PC-3 (cell line): Measurements from ENCODE around the gene MYMK. TPM values are rescaled to one million over a fixed set of nuclear protein-coding genes. Genes with fewer than 3 reads are reported as not detected.
A peak's percentile ranks its signal among the peaks of the same experiment; 100 is the strongest.

Source experiments
- ATAC-seq: fragments of 200-7000 bp; cut with Tn5 transposase; 2 replicates; pipeline ENCODE4 v1.9.1; 2020; ENCODE audit warnings: mild to moderate bottlenecking, moderate library complexity
- BruUV-seq: library from RNA; stranded (reverse); fragments of 400-500 nt; replicated peaks from 2 replicates; lab custom pipeline; 2021; lab: Mats Ljungman, UMichigan
- CTCF ChIA-PET: fragments of 300-600 bp; sonication (Branson Sonifier 250); formaldehyde crosslinking; loops from one replicate; lab custom pipeline; 2022; ENCODE audit warnings: antibody characterized with exemption; lab: Charles Lee
- POLR2A ChIA-PET: fragments of 300-600 bp; sonication (Branson Sonifier 250); formaldehyde crosslinking; loops from one replicate; lab custom pipeline; 2022; ENCODE audit warnings: antibody characterized with exemption; ENCODE audit not compliant: unreplicated experiment; lab: Charles Lee
- DNase-seq: peaks from one replicate; pipeline ENCODE4 v3.0.0-alpha.2; 2015
- H2AFZ ChIP-seq: fragments of 300-600 bp; sonication (generic); 2 replicates; pipeline ENCODE4 v1.6.0; 2016; ENCODE audit warnings: antibody characterized with exemption, low read length
- H3F3A ChIP-seq: fragments of 300-600 bp; sonication (generic); one replicate; pipeline ENCODE4 v1.6.0; 2017; ENCODE audit warnings: antibody characterized with exemption, low read length, control low read depth, mild to moderate bottlenecking; ENCODE audit not compliant: unreplicated experiment
- H3K27ac ChIP-seq: fragments of 300-600 bp; sonication (generic); 2 replicates; pipeline ENCODE4 v1.5.1; 2016; ENCODE audit warnings: mild to moderate bottlenecking, low read length
- H3K27me3 ChIP-seq: fragments of 300-600 bp; sonication (generic); 2 replicates; pipeline ENCODE4 v1.6.1; 2016; ENCODE audit warnings: low read length, mixed read lengths
- H3K36me3 ChIP-seq: fragments of 300-600 bp; sonication (generic); 2 replicates; pipeline ENCODE4 v1.6.1; 2016; ENCODE audit warnings: low read depth, mixed run types, low read length, mixed read lengths
- H3K4me1 ChIP-seq: fragments of 300-600 bp; sonication (generic); 2 replicates; pipeline ENCODE4 v1.5.1; 2016; ENCODE audit warnings: low read length; ENCODE audit not compliant: insufficient read depth
- H3K4me2 ChIP-seq: fragments of 300-600 bp; sonication (generic); 2 replicates; pipeline ENCODE4 v1.6.0; 2016; ENCODE audit warnings: low read length
- H3K4me3 ChIP-seq: fragments of 300-600 bp; sonication (generic); 2 replicates; pipeline ENCODE4 v1.5.1; 2016; ENCODE audit warnings: mild to moderate bottlenecking, low read length, mixed read lengths
- H3K79me2 ChIP-seq: fragments of 300-600 bp; sonication (generic); 2 replicates; pipeline ENCODE4 v1.6.1; 2017; ENCODE audit warnings: low read length, mixed read lengths
- H3K9ac ChIP-seq: fragments of 300-600 bp; sonication (generic); 2 replicates; pipeline ENCODE4 v1.6.0; 2016; ENCODE audit warnings: mild to moderate bottlenecking, low read length
- H3K9me2 ChIP-seq: fragments of 300-600 bp; sonication (generic); replicated peaks from 2 replicates; pipeline ENCODE4 v1.6.1; 2016; ENCODE audit warnings: mixed run types, low read length, mixed read lengths
- H3K9me3 ChIP-seq: fragments of 300-600 bp; sonication (generic); 2 replicates; pipeline ENCODE4 v1.6.1; 2016; ENCODE audit warnings: low read length, mixed read lengths
- H4K20me1 ChIP-seq: fragments of 300-600 bp; sonication (generic); 2 replicates; pipeline ENCODE4 v1.6.1; 2016; ENCODE audit warnings: low read length, mixed read lengths
- EZH2 ChIP-seq: fragments of 300-600 bp; sonication (generic); IDR thresholded peaks from one replicate; pipeline ENCODE4 v1.6.1; 2017; ENCODE audit warnings: antibody characterized with exemption, mild to moderate bottlenecking, low read length; ENCODE audit not compliant: unreplicated experiment
- EZH2phosphoT487 ChIP-seq: fragments of 300-600 bp; sonication (generic); IDR thresholded peaks from 2 replicates; pipeline ENCODE4 v1.6.1; 2018; ENCODE audit warnings: mild to moderate bottlenecking, antibody characterized with exemption, low read length, borderline replicate concordance
- intact Hi-C: fragments of 100-400 bp; cut with micrococcal nuclease; formaldehyde crosslinking; loops from 2 replicates; pipeline ENCODE4 v1.9.0; 2023
- total RNA-seq: library from RNA; depleted of rRNA; stranded (reverse); fragments of >200 nt; gene quantifications from 2 replicates; pipeline ENCODE4 v1.2.3, GENCODE V29; 2014
- TF ChIP-seq, protein P1 (sequence below): fragments of 300-600 bp; sonication (generic); conservative IDR thresholded peaks from 2 replicates; pipeline ENCODE4 v1.5.1; 2017; ENCODE audit warnings: antibody characterized with exemption, low read depth, mild to moderate bottlenecking, low read length

Gene MYMK
- total RNA-seq, 1 experiment from 2014 or later, result not detected

DNA sequence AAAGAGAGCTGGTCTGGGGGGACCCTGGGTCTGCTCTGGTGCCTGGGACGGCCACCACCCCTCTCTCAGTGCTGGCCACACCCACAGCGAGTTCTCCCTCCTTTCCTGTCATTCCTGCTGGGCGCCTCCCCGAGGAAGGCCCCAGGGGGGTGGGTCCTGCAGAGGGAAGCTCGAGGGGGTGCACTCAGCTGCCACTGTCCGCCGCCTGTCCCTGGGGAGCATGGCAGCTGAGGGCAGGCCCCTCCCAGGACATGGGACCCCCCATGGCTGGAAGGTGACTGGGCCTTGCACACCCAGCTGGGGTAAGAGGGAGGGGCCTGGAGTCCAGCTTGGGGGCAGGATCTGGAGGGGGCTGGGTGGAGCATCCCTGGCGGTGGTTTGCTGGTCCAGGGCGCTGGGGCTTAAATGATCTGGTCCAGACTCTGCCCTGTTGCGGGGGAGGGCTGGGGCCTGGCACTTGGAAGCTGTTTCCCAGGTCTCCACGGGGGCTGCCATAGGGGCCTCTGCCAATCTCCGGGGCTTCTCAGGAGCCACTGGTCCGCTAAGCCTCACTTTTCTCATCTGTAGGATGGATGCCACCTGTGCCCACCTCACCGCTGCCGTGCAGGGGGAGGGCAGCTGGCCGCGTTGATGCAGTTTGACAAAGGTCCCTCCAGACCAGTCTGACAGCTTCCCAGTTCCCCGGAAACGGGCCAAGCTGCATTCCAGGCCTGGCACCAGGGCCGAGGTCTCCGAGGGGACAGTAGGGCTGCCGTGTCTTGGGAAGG lies 39.9 kb downstream of the MYMK start:
- no peak overlapping the region for H3K9ac ChIP-seq
- no peaks in the 10 kb centered on the region for H4K20me1 ChIP-seq
- intact Hi-C loops, result loop anchor here (5.0 kb wide), 2 partner anchors 128 to 298 kb away; partner anchors contain the start of genes SURF1 and SURF2
- H3K27ac ChIP-seq, result no peak overlapping the region
- H3K79me2 ChIP-seq, result no peaks in the 10 kb centered on the region
- peak overlapping the region; percentile 57 for H2AFZ ChIP-seq
- H3F3A ChIP-seq, result no peaks in the 10 kb centered on the region
- no TSS peak for BruUV-seq
- H3K4me1 ChIP-seq, result peaks cover 16% of the 10 kb centered on the region
- no peaks in the 10 kb centered on the region for H3K9me2 ChIP-seq
- peak overlapping the region; percentile 56 for H3K4me2 ChIP-seq
- no peaks in the 10 kb centered on the region for H3K27me3 ChIP-seq
- no peak overlapping the region for H3K4me3 ChIP-seq
- ChIA-PET CTCF (interaction anchor here (1.0 kb wide), 1 partner anchor 128 kb away, joined by 3 read pairs; the partner anchor contains the start of genes SURF1 and SURF2), POLR2A (no interaction called here)
- no peaks in the 10 kb centered on the region for H3K9me3 ChIP-seq
- 0 out of 2 replicates have a peak, but pooled peaks have one; percentile 25 for ATAC-seq
- no peaks in the 10 kb centered on the region; the same call in 1 of the 2 replicates for H3K36me3 ChIP-seq
- TF ChIP-seq EZH2, result no peak
- TF ChIP-seq, protein P1, sequence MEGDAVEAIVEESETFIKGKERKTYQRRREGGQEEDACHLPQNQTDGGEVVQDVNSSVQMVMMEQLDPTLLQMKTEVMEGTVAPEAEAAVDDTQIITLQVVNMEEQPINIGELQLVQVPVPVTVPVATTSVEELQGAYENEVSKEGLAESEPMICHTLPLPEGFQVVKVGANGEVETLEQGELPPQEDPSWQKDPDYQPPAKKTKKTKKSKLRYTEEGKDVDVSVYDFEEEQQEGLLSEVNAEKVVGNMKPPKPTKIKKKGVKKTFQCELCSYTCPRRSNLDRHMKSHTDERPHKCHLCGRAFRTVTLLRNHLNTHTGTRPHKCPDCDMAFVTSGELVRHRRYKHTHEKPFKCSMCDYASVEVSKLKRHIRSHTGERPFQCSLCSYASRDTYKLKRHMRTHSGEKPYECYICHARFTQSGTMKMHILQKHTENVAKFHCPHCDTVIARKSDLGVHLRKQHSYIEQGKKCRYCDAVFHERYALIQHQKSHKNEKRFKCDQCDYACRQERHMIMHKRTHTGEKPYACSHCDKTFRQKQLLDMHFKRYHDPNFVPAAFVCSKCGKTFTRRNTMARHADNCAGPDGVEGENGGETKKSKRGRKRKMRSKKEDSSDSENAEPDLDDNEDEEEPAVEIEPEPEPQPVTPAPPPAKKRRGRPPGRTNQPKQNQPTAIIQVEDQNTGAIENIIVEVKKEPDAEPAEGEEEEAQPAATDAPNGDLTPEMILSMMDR, result no peak
- no peak for TF ChIP-seq EZH2phosphoT487
- DNase-seq, result peak; percentile 68

DNA sequence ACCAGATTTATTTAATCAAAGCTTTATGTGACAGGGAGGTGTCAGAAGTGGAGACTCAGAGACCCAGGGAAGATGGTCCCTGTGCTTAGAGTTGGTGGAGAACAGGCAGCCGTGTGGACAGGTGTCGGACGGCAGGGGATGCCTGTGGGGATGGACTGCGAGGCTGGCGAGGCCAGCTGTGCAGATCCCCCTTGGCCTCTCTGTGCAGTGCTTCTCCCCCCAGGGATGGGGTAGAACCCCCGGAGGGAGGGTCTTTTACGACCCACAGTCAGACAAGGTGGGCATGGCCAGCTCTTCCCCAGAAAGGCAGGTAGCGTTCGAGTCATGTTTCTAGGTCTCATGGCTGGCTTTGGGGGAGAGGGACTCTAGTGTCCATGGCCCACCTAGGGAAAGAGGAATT lies 41.1 kb downstream of the MYMK start:
- ATAC-seq (no peak), DNase-seq (no peak)
- ChIA-PET CTCF (no interaction called here), POLR2A (no interaction called here)
- Histone ChIP-seq H4K20me1 (no peaks in the 10 kb centered on the region), H3K27me3 (no peaks in the 10 kb centered on the region), H3K79me2 (peaks cover 1% of the 10 kb centered on the region; the same call in 1 of the 2 replicates), H3K27ac (no peak overlapping the region), H3K9me2 (no peaks in the 10 kb centered on the region), H3K4me1 (peaks cover 16% of the 10 kb centered on the region), H3F3A (no peaks in the 10 kb centered on the region), H3K4me2 (no peak overlapping the region), H3K9ac (no peak overlapping the region), H3K9me3 (no peaks in the 10 kb centered on the region), H3K36me3 (no peaks in the 10 kb centered on the region; the same call in 1 of the 2 replicates), H3K4me3 (no peak overlapping the region), H2AFZ (no peak overlapping the region)
- BruUV-seq, result no TSS peak
- intact Hi-C loops, result no loop called here
- TF ChIP-seq EZH2, result no peak
- no peak for TF ChIP-seq EZH2phosphoT487
- TF ChIP-seq, protein P1, result no peak
